WERI-Rb-1 (cell line): ENCODE data around the gene ANO2.

Experiments used
- DNase-seq: peaks from one replicate; pipeline ENCODE4 v3.0.0-alpha.2; 2020
- H3K27ac ChIP-seq: fragments of 250-450 bp; sonication (Bioruptor Pico); 2 replicates; pipeline ENCODE4 v1.5.1; 2020; ENCODE audit warnings: mild to moderate bottlenecking, moderate library complexity
- H3K27me3 ChIP-seq: fragments of 250-450 bp; sonication (Bioruptor Pico); 2 replicates; pipeline ENCODE4 v1.5.1; 2021; ENCODE audit warnings: mild to moderate bottlenecking, low read depth, moderate library complexity; ENCODE audit not compliant: insufficient read depth, severe bottlenecking
- H3K36me3 ChIP-seq: fragments of 250-450 bp; sonication (Bioruptor Pico); 2 replicates; pipeline ENCODE4 v1.5.1; 2020; ENCODE audit warnings: mild to moderate bottlenecking, moderate library complexity
- H3K4me3 ChIP-seq: 2 replicates; pipeline ENCODE4 v1.5.1; 2011; ENCODE audit warnings: low read depth, mild to moderate bottlenecking, control low read depth, low read length
- H3K9me3 ChIP-seq: fragments of 250-450 bp; sonication (Bioruptor Pico); 2 replicates; pipeline ENCODE4 v1.5.1; 2021; ENCODE audit warnings: mild to moderate bottlenecking, moderate library complexity; ENCODE audit not compliant: severe bottlenecking
- TF ChIP-seq, protein P1 (sequence below): IDR thresholded peaks from 2 replicates; pipeline ENCODE4 v1.5.1; 2011; ENCODE audit warnings: low read depth, mild to moderate bottlenecking, control low read depth, inconsistent platforms, low read length

The ANO2 gene

DNA sequence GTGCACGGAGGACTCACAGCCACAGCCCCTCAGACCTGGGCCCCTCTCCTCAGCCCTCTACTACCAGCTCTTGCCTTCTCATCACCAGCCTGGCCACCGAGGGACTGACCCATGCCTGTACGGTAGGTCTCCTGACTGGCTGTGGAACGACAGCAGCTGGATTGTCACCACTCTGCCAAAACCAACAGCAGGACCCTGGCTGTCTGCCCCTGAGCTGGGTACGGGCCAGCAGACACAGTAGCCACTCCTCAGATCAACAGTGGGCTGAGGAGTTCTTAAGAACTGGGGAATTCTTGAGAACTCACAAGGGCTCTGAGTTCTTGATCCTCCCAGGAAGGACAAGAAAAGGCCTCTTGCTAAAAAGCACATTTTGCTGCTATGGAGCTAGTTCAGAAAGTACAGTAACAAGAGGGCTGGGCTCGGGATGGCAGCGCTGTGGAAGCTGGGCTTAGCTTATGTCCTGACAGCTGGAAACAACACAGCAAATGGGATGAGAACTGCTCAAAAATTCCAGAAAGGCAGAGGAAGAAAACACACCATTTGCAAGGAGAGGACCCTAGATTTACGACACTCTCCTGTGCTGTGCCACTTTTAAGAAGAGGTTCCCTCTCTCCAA, 176.4 kb downstream of the ANO2 start:
- TF ChIP-seq, protein P1, sequence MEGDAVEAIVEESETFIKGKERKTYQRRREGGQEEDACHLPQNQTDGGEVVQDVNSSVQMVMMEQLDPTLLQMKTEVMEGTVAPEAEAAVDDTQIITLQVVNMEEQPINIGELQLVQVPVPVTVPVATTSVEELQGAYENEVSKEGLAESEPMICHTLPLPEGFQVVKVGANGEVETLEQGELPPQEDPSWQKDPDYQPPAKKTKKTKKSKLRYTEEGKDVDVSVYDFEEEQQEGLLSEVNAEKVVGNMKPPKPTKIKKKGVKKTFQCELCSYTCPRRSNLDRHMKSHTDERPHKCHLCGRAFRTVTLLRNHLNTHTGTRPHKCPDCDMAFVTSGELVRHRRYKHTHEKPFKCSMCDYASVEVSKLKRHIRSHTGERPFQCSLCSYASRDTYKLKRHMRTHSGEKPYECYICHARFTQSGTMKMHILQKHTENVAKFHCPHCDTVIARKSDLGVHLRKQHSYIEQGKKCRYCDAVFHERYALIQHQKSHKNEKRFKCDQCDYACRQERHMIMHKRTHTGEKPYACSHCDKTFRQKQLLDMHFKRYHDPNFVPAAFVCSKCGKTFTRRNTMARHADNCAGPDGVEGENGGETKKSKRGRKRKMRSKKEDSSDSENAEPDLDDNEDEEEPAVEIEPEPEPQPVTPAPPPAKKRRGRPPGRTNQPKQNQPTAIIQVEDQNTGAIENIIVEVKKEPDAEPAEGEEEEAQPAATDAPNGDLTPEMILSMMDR: no peak

DNA sequence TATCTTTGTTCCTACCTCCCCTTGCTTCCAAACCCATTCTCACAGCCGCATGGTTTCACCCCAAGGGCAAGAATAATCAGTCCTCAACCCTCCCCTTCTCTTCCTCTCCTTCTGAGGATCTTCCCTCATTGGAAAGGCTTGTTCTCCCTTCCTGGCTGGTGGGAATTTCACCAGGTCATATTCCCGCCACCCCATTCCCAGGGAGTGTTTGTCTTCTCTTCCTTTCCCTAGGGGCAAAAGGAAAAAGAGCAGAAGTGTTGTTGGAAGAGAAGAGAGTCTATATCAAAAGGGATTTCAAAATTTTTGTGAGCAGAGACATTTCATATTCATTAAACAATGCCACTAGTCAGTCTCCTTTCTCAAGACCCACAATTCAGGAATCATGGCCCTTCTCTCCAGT, 176.9 kb downstream of the ANO2 start:
- Histone ChIP-seq H3K9me3 (no peaks in the 10 kb centered on the region), H3K27me3 (no peaks in the 10 kb centered on the region), H3K36me3 (peaks cover 3% of the 10 kb centered on the region; the same call in 1 of the 2 replicates), H3K4me3 (no peak overlapping the region), H3K27ac (no peak overlapping the region)
- TF ChIP-seq, protein P1: no peak
- no peak for DNase-seq

More for the DNA sequence above, 176.4 kb downstream of the ANO2 start:
- Histone ChIP-seq H3K4me3 (no peak overlapping the region), H3K27ac (no peak overlapping the region), H3K9me3 (no peaks in the 10 kb centered on the region), H3K27me3 (no peaks in the 10 kb centered on the region), H3K36me3 (peaks cover 3% of the 10 kb centered on the region; the same call in 1 of the 2 replicates)
- DNase-seq: no peak

DNA sequence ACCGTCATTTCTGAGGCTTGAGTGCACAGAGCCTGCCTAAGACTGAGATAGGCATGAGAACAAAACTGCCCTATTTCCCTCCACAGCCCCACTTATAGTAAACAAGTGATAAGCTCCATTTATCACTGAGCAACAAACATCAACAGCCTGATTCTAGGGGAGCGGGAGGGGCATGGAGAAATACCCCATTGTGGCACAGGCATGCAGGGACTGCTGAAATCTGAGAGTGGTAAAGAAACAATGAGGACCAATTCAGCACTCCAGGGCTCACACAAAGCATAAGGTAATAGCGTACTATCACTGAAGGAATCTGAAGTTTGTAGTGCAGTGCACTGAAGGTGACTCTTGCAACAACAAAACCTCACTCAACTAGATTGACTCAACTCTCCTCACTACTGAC, 186.7 kb downstream of the ANO2 start:
- no peak for DNase-seq
- TF ChIP-seq, protein P1: no peak

DNA sequence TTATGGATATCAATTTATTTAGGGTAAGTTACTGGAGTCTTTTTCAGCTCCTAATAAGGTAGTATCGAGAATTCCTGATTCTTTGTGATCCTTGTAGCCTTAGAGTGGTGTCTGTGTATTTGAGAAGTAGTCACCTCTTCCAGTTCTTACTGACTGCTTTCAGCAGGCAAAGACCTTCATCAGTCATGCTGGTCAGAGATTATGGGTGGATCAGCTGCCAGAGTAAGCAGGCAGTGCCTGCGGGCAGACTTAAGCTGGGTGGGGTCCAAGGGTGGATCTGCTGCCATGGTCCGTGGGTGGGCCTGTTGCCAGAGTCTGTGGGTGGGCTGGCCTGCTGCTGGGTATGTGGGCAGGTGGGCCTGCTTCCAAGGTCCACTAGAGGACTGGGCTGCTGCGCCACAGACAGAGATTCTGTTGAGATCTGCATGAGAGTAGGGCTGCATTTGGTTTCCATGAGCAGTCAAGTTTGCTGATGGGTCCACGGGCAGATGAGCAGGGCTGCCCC, 188.7 kb downstream of the ANO2 start:
- TF ChIP-seq, protein P1: no peak
- H3K36me3 ChIP-seq: 0 out of 2 replicates have a peak, but pooled peaks cover 5% of the 10 kb centered on the region
- DNase-seq: no peak
- H3K4me3 ChIP-seq: no peak overlapping the region
- H3K27me3 ChIP-seq: no peaks in the 10 kb centered on the region
- H3K9me3 ChIP-seq: peaks cover 2% of the 10 kb centered on the region
- no peak overlapping the region for H3K27ac ChIP-seq

More for the DNA sequence above, 186.7 kb downstream of the ANO2 start:
- Histone ChIP-seq H3K36me3 (0 out of 2 replicates have a peak, but pooled peaks cover 5% of the 10 kb centered on the region), H3K27ac (no peak overlapping the region), H3K9me3 (peaks cover 2% of the 10 kb centered on the region), H3K4me3 (no peak overlapping the region), H3K27me3 (no peaks in the 10 kb centered on the region)

DNA sequence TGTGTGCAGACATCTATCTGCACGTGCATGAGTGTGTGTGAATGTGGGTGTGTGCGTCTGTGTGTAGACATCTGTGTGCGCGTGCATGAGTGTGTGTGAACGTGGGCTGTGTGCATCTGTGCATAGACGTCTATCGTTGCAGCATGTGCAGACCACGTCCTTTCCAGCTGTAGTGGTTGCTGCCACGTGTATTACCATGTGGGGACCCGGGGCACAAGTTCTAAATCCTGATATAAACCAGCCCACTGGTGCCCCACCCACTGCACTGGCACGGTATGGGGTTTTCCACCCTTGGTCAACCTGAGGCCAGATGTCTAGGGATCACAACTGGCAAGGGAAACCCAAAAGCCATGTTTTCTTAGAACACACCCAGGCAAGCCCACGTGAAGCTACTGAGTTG, 197.0 kb downstream of the ANO2 start:
- H3K36me3 ChIP-seq: peaks cover 13% of the 10 kb centered on the region

More for the DNA sequence above, 197.0 kb downstream of the ANO2 start:
- Histone ChIP-seq H3K27ac (no peak overlapping the region), H3K4me3 (no peak overlapping the region), H3K9me3 (no peaks in the 10 kb centered on the region), H3K27me3 (no peaks in the 10 kb centered on the region)
- DNase-seq: no peak
- TF ChIP-seq, protein P1: no peak
